ENCODE measurements around the gene CPSF2.

The CPSF2 gene

GRCh38 chr14:92199763-92200162 is 78.0 kb downstream of the CPSF2 start:
- no peak for TF ChIP-seq REST (IDR thresholded peaks at IDR 0.05; ENCODE audit: low read depth)
- TF ChIP-seq MAX (IDR thresholded peaks at IDR 0.05): no peak
- TF ChIP-seq NFIC (IDR thresholded peaks at IDR 0.05): no peak
- no peak for TF ChIP-seq RAD21 (IDR thresholded peaks at IDR 0.05; ENCODE audit: low read depth)
- no peak for TF ChIP-seq YY1 (IDR thresholded peaks at IDR 0.05; ENCODE audit: low read depth)
- TF ChIP-seq ZBTB7A (IDR thresholded peaks at IDR 0.05; ENCODE audit: low read depth): no peak
- no peak for TF ChIP-seq CREB1 (IDR thresholded peaks at IDR 0.05; ENCODE audit: low read depth)
- no peak for TF ChIP-seq EGR1 (IDR thresholded peaks at IDR 0.05)
- no peak for TF ChIP-seq TAF1 (IDR thresholded peaks at IDR 0.05; ENCODE audit: low read depth)
- no peak for TF ChIP-seq TCF12 (IDR thresholded peaks at IDR 0.05; ENCODE audit: low read depth)
- no peak for TF ChIP-seq EP300 (IDR thresholded peaks at IDR 0.05; ENCODE audit: borderline replicate concordance)
- TF ChIP-seq USF1 (IDR thresholded peaks at IDR 0.05): no peak
- no peak for TF ChIP-seq TEAD4 (IDR thresholded peaks at IDR 0.05)
- TF ChIP-seq FOXM1 (IDR thresholded peaks at IDR 0.05; ENCODE audit: borderline replicate concordance, low read depth): no peak
- no peak for TF ChIP-seq CEBPB (IDR thresholded peaks at IDR 0.05)

DNA sequence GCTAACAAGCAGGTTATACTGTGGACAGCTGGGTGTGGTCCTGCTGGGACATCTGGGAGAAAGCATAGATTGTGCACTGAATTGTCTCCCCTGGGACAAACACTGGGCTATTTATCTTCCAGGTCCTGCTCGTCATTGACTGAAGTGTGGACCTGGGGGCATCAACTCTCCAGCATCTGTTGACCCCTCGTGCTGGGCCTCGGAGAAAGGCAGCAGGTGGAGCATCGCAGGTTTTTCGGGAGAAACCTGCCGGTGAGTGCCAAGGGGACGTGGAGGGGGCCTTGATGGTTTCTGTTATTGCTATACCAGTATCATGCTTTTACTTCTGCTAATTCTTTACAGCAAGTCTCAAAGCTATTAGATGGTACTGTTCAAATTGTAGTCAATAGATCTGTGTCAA is 81.3 kb downstream of the CPSF2 start:
- TF ChIP-seq NFIC (IDR thresholded peaks at IDR 0.05) (no peak), EGR1 (IDR thresholded peaks at IDR 0.05) (no peak), TEAD4 (IDR thresholded peaks at IDR 0.05) (no peak), CEBPB (IDR thresholded peaks at IDR 0.05) (no peak), ZBTB7A (IDR thresholded peaks at IDR 0.05; ENCODE audit: low read depth) (no peak), FOXM1 (IDR thresholded peaks at IDR 0.05; ENCODE audit: borderline replicate concordance, low read depth) (no peak), USF1 (IDR thresholded peaks at IDR 0.05) (no peak), TCF12 (IDR thresholded peaks at IDR 0.05; ENCODE audit: low read depth) (no peak), EP300 (IDR thresholded peaks at IDR 0.05; ENCODE audit: borderline replicate concordance) (no peak), YY1 (IDR thresholded peaks at IDR 0.05; ENCODE audit: low read depth) (no peak), CREB1 (IDR thresholded peaks at IDR 0.05; ENCODE audit: low read depth) (no peak)

GRCh38 chr14:92204792-92205191 is 83.0 kb downstream of the CPSF2 start:
- no peak for TF ChIP-seq CREB1 (IDR thresholded peaks at IDR 0.05; ENCODE audit: low read depth)
- TF ChIP-seq RAD21 (IDR thresholded peaks at IDR 0.05; ENCODE audit: low read depth): no peak
- no peak for TF ChIP-seq TCF12 (IDR thresholded peaks at IDR 0.05; ENCODE audit: low read depth)
- no peak for TF ChIP-seq REST (IDR thresholded peaks at IDR 0.05; ENCODE audit: low read depth)
- TF ChIP-seq ZBTB7A (IDR thresholded peaks at IDR 0.05; ENCODE audit: low read depth): no peak
- no peak for TF ChIP-seq NFIC (IDR thresholded peaks at IDR 0.05)
- TF ChIP-seq EP300 (IDR thresholded peaks at IDR 0.05; ENCODE audit: borderline replicate concordance): no peak
- no peak for TF ChIP-seq TEAD4 (IDR thresholded peaks at IDR 0.05)
- no peak for TF ChIP-seq USF1 (IDR thresholded peaks at IDR 0.05)
- no peak for TF ChIP-seq CEBPB (IDR thresholded peaks at IDR 0.05)

DNA sequence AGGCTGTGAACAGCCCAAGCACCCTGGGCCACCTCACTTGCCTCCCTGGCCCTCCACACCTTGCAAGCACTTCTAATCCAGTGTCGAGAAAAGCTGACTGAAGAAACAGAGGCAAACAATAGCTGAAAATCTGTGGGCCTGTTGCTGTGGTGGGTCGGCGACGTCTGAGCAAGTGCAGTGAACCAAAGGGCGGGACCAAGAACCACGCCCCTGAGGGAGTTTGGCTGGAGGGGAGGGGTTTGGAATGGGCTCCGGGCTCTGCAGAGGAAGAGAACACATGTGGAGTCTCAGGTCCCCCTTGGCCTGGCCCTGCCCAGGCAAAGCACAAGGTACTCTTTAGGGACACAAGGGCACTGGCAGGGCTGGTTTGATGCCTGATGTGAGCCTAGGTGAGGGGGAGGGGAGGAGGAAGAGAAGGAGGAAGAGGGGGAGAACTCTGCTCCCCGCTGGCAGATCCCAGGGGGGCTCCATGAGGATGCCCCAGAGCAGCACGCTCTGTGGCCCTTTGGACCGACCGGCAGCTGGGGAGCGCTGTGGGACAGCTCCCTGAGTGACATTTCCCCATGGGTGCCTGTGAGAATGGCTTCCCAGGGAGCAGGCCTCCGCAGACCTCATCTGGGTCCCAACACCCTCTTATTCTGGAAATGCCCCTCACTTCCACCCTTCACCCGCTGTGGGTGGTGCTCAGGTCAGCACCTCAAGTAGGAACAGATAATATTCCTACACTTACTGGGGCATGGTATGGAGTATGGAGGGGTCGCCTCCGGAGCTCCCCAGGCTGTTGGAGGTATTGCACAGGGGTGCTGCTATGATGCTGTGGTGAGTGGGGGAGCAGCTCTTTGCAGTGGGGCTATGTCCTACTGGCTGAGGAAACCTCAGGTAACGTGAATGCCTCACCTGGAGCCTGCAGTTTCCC is 85.5 kb downstream of the CPSF2 start:
- TF ChIP-seq ZBTB7A (IDR thresholded peaks at IDR 0.05; ENCODE audit: low read depth): no peak
- TF ChIP-seq EGR1 (IDR thresholded peaks at IDR 0.05): no peak
- no peak for TF ChIP-seq EP300 (IDR thresholded peaks at IDR 0.05; ENCODE audit: borderline replicate concordance)
- no peak for TF ChIP-seq USF1 (IDR thresholded peaks at IDR 0.05)
- no peak for TF ChIP-seq TAF1 (IDR thresholded peaks at IDR 0.05; ENCODE audit: low read depth)
- TF ChIP-seq TCF12 (IDR thresholded peaks at IDR 0.05; ENCODE audit: low read depth): no peak
- TF ChIP-seq MAX (IDR thresholded peaks at IDR 0.05): no peak
- no peak for TF ChIP-seq NFIC (IDR thresholded peaks at IDR 0.05)
- no peak for TF ChIP-seq CREB1 (IDR thresholded peaks at IDR 0.05; ENCODE audit: low read depth)
- TF ChIP-seq TEAD4 (IDR thresholded peaks at IDR 0.05): no peak
- no peak for TF ChIP-seq REST (IDR thresholded peaks at IDR 0.05; ENCODE audit: low read depth)
- no peak for TF ChIP-seq CEBPB (IDR thresholded peaks at IDR 0.05)
- no peak for TF ChIP-seq YY1 (IDR thresholded peaks at IDR 0.05; ENCODE audit: low read depth)
- no peak for TF ChIP-seq RAD21 (IDR thresholded peaks at IDR 0.05; ENCODE audit: low read depth)
- TF ChIP-seq FOXM1 (IDR thresholded peaks at IDR 0.05; ENCODE audit: borderline replicate concordance, low read depth): no peak
